ENCODE measurements around the gene NRG2.

NRG2 gene

GRCh38 chr5:140056880-140057279 is 13.8 kb upstream of the NRG2 start:
- H3K27ac ChIP-seq, result no peak overlapping the region
- ChIA-PET POLR2A (ENCODE audit: low non-redundant PET) (no interaction called here), CTCF (no interaction called here)
- no peak for DNase-seq (ENCODE audit: low spot score)
- no peak for TF ChIP-seq CTCF (conservative IDR thresholded peaks at IDR 0.05; ENCODE audit: low read depth)

- ChIA-PET POLR2A (ENCODE audit: low non-redundant PET) (no interaction called here), CTCF (interaction anchor here (0.6 to 2.0 kb wide), 8 partner anchors 10 to 422 kb away, joined by 3 to 6 read pairs (median 4); no protein-coding TSS in a partner anchor)
- no peak overlapping the region for H3K27ac ChIP-seq
- no peak for DNase-seq (ENCODE audit: low spot score)
- no peak for TF ChIP-seq CTCF (conservative IDR thresholded peaks at IDR 0.05; ENCODE audit: low read depth)
Measured at GRCh38 chr5:140055152-140055551, 12.1 kb upstream of the NRG2 start.

- POLR2A ChIA-PET (ENCODE audit: low non-redundant PET), result no interaction called here
- no peak for TF ChIP-seq CTCF (conservative IDR thresholded peaks at IDR 0.05; ENCODE audit: low read depth)
- CTCF ChIA-PET, result interaction anchor here (1.3 to 2.0 kb wide), 3 partner anchors 11 to 267 kb away, joined by 3 to 7 read pairs (median 6); partner anchors contain the start of gene NRG2
- H3K27ac ChIP-seq, result no peak overlapping the region
- no peak for DNase-seq (ENCODE audit: low spot score)
Measured at GRCh38 chr5:140054086-140054689, 11.1 kb upstream of the NRG2 start.

GRCh38 chr5:140051950-140052349 is 8.9 kb upstream of the NRG2 start:
- POLR2A ChIA-PET (ENCODE audit: low non-redundant PET), result no interaction called here
- TF ChIP-seq CTCF (conservative IDR thresholded peaks at IDR 0.05; ENCODE audit: low read depth), result no peak
- DNase-seq (ENCODE audit: low spot score), result no peak
- H3K27ac ChIP-seq, result no peak overlapping the region
- CTCF ChIA-PET, result no interaction called here

GRCh38 chr5:140049713-140050112 is 6.6 kb upstream of the NRG2 start:
- no peak for DNase-seq (ENCODE audit: low spot score)
- ChIA-PET POLR2A (ENCODE audit: low non-redundant PET) (no interaction called here), CTCF (interaction anchor here (0.9 kb wide), 1 partner anchor 98 kb away, joined by 3 read pairs; no protein-coding TSS in a partner anchor)
- TF ChIP-seq CTCF (conservative IDR thresholded peaks at IDR 0.05; ENCODE audit: low read depth), result no peak
- H3K27ac ChIP-seq, result no peak overlapping the region

GRCh38 chr5:140049205-140049604 is 6.1 kb upstream of the NRG2 start:
- H3K27ac ChIP-seq, result no peak overlapping the region
- ChIA-PET POLR2A (ENCODE audit: low non-redundant PET) (no interaction called here), CTCF (interaction anchor here (0.6 to 0.9 kb wide), 3 partner anchors 23 to 97 kb away, joined by 3 read pairs; no protein-coding TSS in a partner anchor)
- DNase-seq (ENCODE audit: low spot score), result no peak
- no peak for TF ChIP-seq CTCF (conservative IDR thresholded peaks at IDR 0.05; ENCODE audit: low read depth)
